ENCODE data around the gene CETN1. TPM values are rescaled to one million over a fixed set of nuclear protein-coding genes. Genes with fewer than 3 reads are reported as not detected.

CETN1 gene
- total and polyA plus RNA-seq, 4 experiments from 2014 or later, result not detected

- H3K4me1 ChIP-seq (ENCODE audit: insufficient read depth, low read length), result no peaks in the 10 kb centered on the region
- DNase-seq, result peak; percentile 30 to 58 (median 44)
- H3K4me1 Mint-ChIP-seq, result peaks cover 0 to 2% (median 0%) of the 10 kb centered on the region in 4 donors
- CTCF ChIA-PET (ENCODE audit: partially characterized antibody), result interaction anchor here (0.6 to 7.3 kb wide), 23 partner anchors 8 to 218 kb away, joined by 3 to 63 read pairs (median 5); no protein-coding TSS in a partner anchor
- peaks cover 3 to 26% of the 10 kb centered on the region in 2 donors for H3K27me3 Mint-ChIP-seq
- H3K27me3 ChIP-seq (ENCODE audit: insufficient read depth, low read length), result no peaks in the 10 kb centered on the region
- POLR2A ChIA-PET (ENCODE audit: partially characterized antibody), result interaction anchor here (1.1 kb wide), 1 partner anchor 206 kb away, joined by 3 read pairs; no protein-coding TSS in a partner anchor
- H3K4me3 ChIP-seq (ENCODE audit: low read length in 2 of 2), result no peak overlapping the region
- H3K36me3 ChIP-seq (ENCODE audit: insufficient read depth, low read length), result no peaks in the 10 kb centered on the region
- H3K9me3 Mint-ChIP-seq, result no peaks in the 10 kb centered on the region
- H3K4me3 Mint-ChIP-seq, result no peak overlapping the region
- no peak overlapping the region for H3K27ac Mint-ChIP-seq
- H3K36me3 Mint-ChIP-seq, result no peaks in the 10 kb centered on the region
- no peaks in the 10 kb centered on the region for H3K9me3 ChIP-seq (ENCODE audit: control insufficient read depth in 1 of 2, low read length in 2 of 2)
- intact Hi-C loops (cut with micrococcal nuclease), result loop anchor here (1.0 to 2.0 kb wide), 4 partner anchors 87 to 215 kb away; no protein-coding TSS in a partner anchor
- no peak overlapping the region for H3K27ac ChIP-seq (ENCODE audit: low read depth, low read length)
Measured at GRCh38 chr18:623761-624620, 43.8 kb downstream of the CETN1 start.

GRCh38 chr18:627231-627630 is 47.1 kb downstream of the CETN1 start:
- Mint-ChIP-seq H3K27ac (no peak overlapping the region), H3K4me3 (no peak overlapping the region), H3K9me3 (peaks cover 0 to 2% (median 0%) of the 10 kb centered on the region in 8 donors), H3K27me3 (peaks cover 5 to 32% of the 10 kb centered on the region in 2 donors), H3K4me1 (peaks cover 0 to 2% (median 0%) of the 10 kb centered on the region in 4 donors), H3K36me3 (no peaks in the 10 kb centered on the region)
- POLR2A ChIA-PET (ENCODE audit: partially characterized antibody), result no interaction called here
- H3K9me3 ChIP-seq (ENCODE audit: control insufficient read depth in 1 of 2, low read length in 2 of 2), result no peaks in the 10 kb centered on the region
- intact Hi-C loops (cut with micrococcal nuclease), result no loop called here
- CTCF ChIA-PET (ENCODE audit: partially characterized antibody), result interaction anchor here (1.4 to 2.0 kb wide), 4 partner anchors 9 to 212 kb away, joined by 5 to 8 read pairs (median 6); no protein-coding TSS in a partner anchor
- H3K4me1 ChIP-seq (ENCODE audit: insufficient read depth, low read length), result no peaks in the 10 kb centered on the region
- no peaks in the 10 kb centered on the region for H3K27me3 ChIP-seq (ENCODE audit: insufficient read depth, low read length)
- no peak overlapping the region for H3K4me3 ChIP-seq (ENCODE audit: low read length in 2 of 2)
- DNase-seq, result no peak
- H3K36me3 ChIP-seq (ENCODE audit: insufficient read depth, low read length), result no peaks in the 10 kb centered on the region
- H3K27ac ChIP-seq (ENCODE audit: low read depth, low read length), result no peak overlapping the region

GRCh38 chr18:629269-630150 is 49.3 kb downstream of the CETN1 start:
- Histone ChIP-seq H3K27ac (ENCODE audit: low read depth, low read length) (no peak overlapping the region), H3K9me3 (ENCODE audit: control insufficient read depth in 1 of 2, low read length in 2 of 2) (no peaks in the 10 kb centered on the region), H3K27me3 (ENCODE audit: insufficient read depth, low read length) (no peaks in the 10 kb centered on the region), H3K36me3 (ENCODE audit: insufficient read depth, low read length) (no peaks in the 10 kb centered on the region), H3K4me1 (ENCODE audit: insufficient read depth, low read length) (no peaks in the 10 kb centered on the region), H3K4me3 (ENCODE audit: low read length in 2 of 2) (no peak overlapping the region)
- H3K4me3 Mint-ChIP-seq, result no peak overlapping the region
- H3K27me3 Mint-ChIP-seq, result peaks cover 4 to 30% of the 10 kb centered on the region in 2 donors
- H3K36me3 Mint-ChIP-seq, result no peaks in the 10 kb centered on the region
- no peak overlapping the region for H3K27ac Mint-ChIP-seq
- no peak for DNase-seq
- ChIA-PET POLR2A (ENCODE audit: partially characterized antibody) (no interaction called here), CTCF (ENCODE audit: partially characterized antibody) (no interaction called here)
- H3K4me1 Mint-ChIP-seq, result no peaks in the 10 kb centered on the region
- intact Hi-C loops (cut with micrococcal nuclease), result no loop called here
- H3K9me3 Mint-ChIP-seq, result peaks cover 0 to 2% (median 0%) of the 10 kb centered on the region in 8 donors

- no peaks in the 10 kb centered on the region for H3K36me3 Mint-ChIP-seq
- CTCF ChIA-PET (ENCODE audit: partially characterized antibody), result interaction anchor here (0.9 to 2.1 kb wide), 4 partner anchors 8 to 208 kb away, joined by 3 to 11 read pairs (median 6); no protein-coding TSS in a partner anchor
- peaks cover 3 to 23% of the 10 kb centered on the region in 2 donors for H3K27me3 Mint-ChIP-seq
- no peak for DNase-seq
- no peaks in the 10 kb centered on the region for H3K4me1 Mint-ChIP-seq
- intact Hi-C loops (cut with micrococcal nuclease), result no loop called here
- POLR2A ChIA-PET (ENCODE audit: partially characterized antibody), result no interaction called here
- H3K27me3 ChIP-seq (ENCODE audit: insufficient read depth, low read length), result no peaks in the 10 kb centered on the region
- no peaks in the 10 kb centered on the region for H3K4me1 ChIP-seq (ENCODE audit: insufficient read depth, low read length)
- H3K4me3 ChIP-seq (ENCODE audit: low read length in 2 of 2), result no peak overlapping the region
- no peaks in the 10 kb centered on the region for H3K36me3 ChIP-seq (ENCODE audit: insufficient read depth, low read length)
- no peak overlapping the region for H3K27ac ChIP-seq (ENCODE audit: low read depth, low read length)
- H3K9me3 Mint-ChIP-seq, result peaks cover 0 to 2% (median 0%) of the 10 kb centered on the region in 8 donors
- no peaks in the 10 kb centered on the region for H3K9me3 ChIP-seq (ENCODE audit: control insufficient read depth in 1 of 2, low read length in 2 of 2)
- no peak overlapping the region for H3K27ac Mint-ChIP-seq
- H3K4me3 Mint-ChIP-seq, result no peak overlapping the region
Measured at GRCh38 chr18:631560-631959, 51.4 kb downstream of the CETN1 start.

Other genes starting within 250 kb of the CETN1 start
- gene COLEC12, start 79.7 kb upstream of the CETN1 start, total RNA-seq, result under 1 TPM; 0.17 to 0.28 TPM
- gene COLEC12, start 79.7 kb upstream of the CETN1 start, polyA plus RNA-seq, result not detected
- not detected for gene CLUL1, start 16.6 kb downstream of the CETN1 start, total RNA-seq
- not detected for gene CLUL1, start 16.6 kb downstream of the CETN1 start, polyA plus RNA-seq
- gene TYMS, start 77.3 kb downstream of the CETN1 start, total RNA-seq, result not detected
- under 1 TPM in 1 of 2 donors, not detected in 1; 0.33 TPM for gene TYMS, start 77.3 kb downstream of the CETN1 start, polyA plus RNA-seq
- 100 to 1,000 TPM; 107 to 133 TPM for gene ENOSF1, start 132.2 kb downstream of the CETN1 start, total RNA-seq
- 10 to 100 TPM; 11.6 to 13.9 TPM for gene ENOSF1, start 132.2 kb downstream of the CETN1 start, polyA plus RNA-seq
- 1 to 10 TPM; 4.9 to 7.9 TPM for gene YES1, start 231.9 kb downstream of the CETN1 start, total RNA-seq
- gene YES1, start 231.9 kb downstream of the CETN1 start, polyA plus RNA-seq, result 1 to 10 TPM; 1.9 to 2.0 TPM